Measurements from ENCODE around the gene ARHGAP45. TPM values are rescaled to one million over a fixed set of nuclear protein-coding genes. Genes with fewer than 3 reads are reported as not detected.

ARHGAP45 gene
- total RNA-seq, 1 donor from 2014 or later, result 0.67 TPM

DNA sequence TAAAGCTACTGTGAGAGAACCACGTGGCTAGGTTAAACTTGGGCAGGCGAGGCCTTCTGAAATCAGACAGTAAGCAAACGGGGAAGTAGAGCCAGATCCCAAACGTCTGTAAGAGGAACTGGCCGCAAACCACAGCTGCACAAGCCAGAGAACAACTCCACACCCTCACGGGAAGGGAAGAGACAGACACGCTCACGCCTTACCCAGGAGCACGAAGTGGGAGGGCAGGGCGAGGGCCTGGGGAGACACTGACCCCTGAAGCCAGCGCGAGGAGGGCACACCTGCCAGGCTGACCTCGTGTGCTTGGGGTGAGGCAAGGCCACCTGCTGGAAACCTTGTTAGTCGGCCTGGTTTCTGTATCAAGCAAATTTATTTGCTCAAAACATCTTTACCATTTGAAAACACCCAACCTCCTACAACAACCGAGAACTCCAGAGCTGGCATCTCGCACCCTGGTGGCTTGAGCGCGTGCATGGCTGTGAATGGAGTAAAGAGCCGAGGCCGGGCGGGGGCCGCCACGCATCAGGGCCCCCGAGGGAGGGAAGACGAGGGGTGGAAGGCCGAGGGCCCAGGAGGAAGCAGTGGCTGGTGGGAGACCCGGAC is 20.9 kb downstream of the ARHGAP45 start:
- Mint-ChIP-seq H3K27ac (ENCODE audit: unreplicated experiment) (no peak overlapping the region), H3K4me3 (ENCODE audit: unreplicated experiment) (no peak overlapping the region), H3K9me3 (ENCODE audit: unreplicated experiment) (no peaks in the 10 kb centered on the region), H3K27me3 (ENCODE audit: unreplicated experiment) (no peaks in the 10 kb centered on the region), H3K36me3 (ENCODE audit: unreplicated experiment) (peaks cover 4% of the 10 kb centered on the region), H3K4me1 (ENCODE audit: unreplicated experiment) (no peaks in the 10 kb centered on the region)
- no peak for DNase-seq (ENCODE audit: extremely low spot score, unreplicated experiment)
- TF ChIP-seq, protein P1, sequence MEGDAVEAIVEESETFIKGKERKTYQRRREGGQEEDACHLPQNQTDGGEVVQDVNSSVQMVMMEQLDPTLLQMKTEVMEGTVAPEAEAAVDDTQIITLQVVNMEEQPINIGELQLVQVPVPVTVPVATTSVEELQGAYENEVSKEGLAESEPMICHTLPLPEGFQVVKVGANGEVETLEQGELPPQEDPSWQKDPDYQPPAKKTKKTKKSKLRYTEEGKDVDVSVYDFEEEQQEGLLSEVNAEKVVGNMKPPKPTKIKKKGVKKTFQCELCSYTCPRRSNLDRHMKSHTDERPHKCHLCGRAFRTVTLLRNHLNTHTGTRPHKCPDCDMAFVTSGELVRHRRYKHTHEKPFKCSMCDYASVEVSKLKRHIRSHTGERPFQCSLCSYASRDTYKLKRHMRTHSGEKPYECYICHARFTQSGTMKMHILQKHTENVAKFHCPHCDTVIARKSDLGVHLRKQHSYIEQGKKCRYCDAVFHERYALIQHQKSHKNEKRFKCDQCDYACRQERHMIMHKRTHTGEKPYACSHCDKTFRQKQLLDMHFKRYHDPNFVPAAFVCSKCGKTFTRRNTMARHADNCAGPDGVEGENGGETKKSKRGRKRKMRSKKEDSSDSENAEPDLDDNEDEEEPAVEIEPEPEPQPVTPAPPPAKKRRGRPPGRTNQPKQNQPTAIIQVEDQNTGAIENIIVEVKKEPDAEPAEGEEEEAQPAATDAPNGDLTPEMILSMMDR (IDR thresholded peaks at IDR 0.05), result no peak

DNA sequence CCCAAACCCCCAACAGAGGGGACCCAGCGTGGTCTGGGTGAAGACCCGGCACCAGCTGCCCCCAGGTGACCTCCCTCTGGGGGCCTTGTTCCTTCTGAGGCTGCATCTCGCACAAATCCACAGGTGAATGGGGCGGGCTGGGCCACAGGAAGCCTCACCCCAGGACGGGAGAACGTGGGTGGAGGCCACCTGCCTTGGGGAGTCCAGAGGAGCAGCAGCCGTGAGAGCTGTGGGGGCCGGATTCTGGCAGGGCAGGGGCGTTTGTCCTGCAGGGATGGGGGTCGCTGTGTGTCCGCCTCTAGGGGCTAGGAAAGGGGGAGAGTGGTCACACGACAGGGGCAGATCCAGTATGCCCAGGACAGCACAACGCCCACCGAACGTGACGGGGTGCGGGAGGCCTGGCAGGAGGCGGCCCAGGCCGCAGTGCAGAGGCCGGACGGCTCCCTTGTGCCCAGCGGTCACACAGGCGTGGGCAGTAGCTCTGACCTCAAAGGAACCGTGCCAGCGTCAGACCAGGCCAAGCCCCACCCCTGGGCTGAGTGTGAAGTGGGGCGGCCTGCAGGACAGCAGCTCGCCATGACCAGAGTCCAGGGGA is 21.5 kb downstream of the ARHGAP45 start:
- DNase-seq (ENCODE audit: extremely low spot score, unreplicated experiment), result no peak
- H3K36me3 Mint-ChIP-seq (ENCODE audit: unreplicated experiment), result peaks cover 4% of the 10 kb centered on the region
- H3K27me3 Mint-ChIP-seq (ENCODE audit: unreplicated experiment), result no peaks in the 10 kb centered on the region
- no peak overlapping the region for H3K27ac Mint-ChIP-seq (ENCODE audit: unreplicated experiment)
- no peak overlapping the region for H3K4me3 Mint-ChIP-seq (ENCODE audit: unreplicated experiment)
- no peaks in the 10 kb centered on the region for H3K9me3 Mint-ChIP-seq (ENCODE audit: unreplicated experiment)
- TF ChIP-seq, protein P1 (IDR thresholded peaks at IDR 0.05), result no peak
- H3K4me1 Mint-ChIP-seq (ENCODE audit: unreplicated experiment), result peaks cover 5% of the 10 kb centered on the region

DNA sequence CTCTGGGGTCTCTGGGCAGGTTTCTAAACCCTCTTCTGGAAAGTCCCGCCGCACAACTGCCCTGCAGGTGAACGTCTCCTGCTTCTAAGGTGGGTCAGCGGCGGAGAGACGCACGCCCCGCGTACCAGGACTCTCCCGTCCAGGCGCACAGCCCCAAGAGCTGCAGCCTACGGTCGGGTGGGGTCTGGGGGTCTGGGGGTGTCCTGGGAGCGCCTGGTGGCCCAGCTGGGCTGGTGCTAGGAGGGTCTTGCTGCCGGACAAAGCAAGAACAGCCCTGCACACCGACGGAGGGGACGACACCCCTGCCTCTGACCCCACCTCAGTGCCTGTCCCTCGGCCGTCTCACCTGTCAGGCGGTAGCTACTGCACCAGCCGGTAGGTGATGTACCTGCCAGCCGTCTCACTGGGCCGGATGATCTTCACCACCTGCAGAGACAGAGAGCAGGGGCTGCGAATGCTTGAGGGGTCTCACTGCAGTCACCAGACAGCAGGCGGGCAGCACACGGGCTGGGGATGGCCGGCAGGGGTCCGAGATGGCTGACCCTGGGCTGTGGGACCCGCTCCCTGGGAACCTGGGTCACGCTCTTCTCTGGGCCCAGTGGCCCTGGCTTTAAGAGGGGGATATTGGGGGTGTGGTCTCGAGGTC is 22.3 kb downstream of the ARHGAP45 start:
- peaks cover 4% of the 10 kb centered on the region for H3K36me3 Mint-ChIP-seq (ENCODE audit: unreplicated experiment)
- H3K9me3 Mint-ChIP-seq (ENCODE audit: unreplicated experiment), result no peaks in the 10 kb centered on the region
- TF ChIP-seq, protein P1 (IDR thresholded peaks at IDR 0.05), result no peak
- peaks cover 12% of the 10 kb centered on the region for H3K4me1 Mint-ChIP-seq (ENCODE audit: unreplicated experiment)
- no peak overlapping the region for H3K4me3 Mint-ChIP-seq (ENCODE audit: unreplicated experiment)
- H3K27me3 Mint-ChIP-seq (ENCODE audit: unreplicated experiment), result no peaks in the 10 kb centered on the region
- DNase-seq (ENCODE audit: extremely low spot score, unreplicated experiment), result no peak
- H3K27ac Mint-ChIP-seq (ENCODE audit: unreplicated experiment), result no peak overlapping the region

DNA sequence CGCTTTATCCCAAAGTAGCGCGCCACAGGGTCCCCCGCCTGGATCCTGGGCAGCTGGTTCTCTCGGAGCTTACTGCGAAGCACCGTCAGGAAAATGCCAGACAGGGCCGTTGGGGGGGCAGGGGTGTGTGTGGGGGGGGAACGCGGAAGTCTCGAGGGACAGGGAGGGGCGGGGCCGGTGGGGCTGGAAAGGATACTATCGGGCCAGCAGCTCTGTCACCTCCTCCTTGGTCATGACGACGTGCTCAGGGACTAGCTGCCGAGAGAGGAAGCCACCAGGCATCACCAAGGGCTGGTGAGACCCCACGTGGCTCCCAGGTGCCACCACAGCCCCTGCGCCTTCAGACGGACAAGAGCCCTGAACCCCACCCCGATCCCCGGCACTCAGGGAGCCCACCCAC is 22.9 kb downstream of the ARHGAP45 start:
- Mint-ChIP-seq H3K4me1 (ENCODE audit: unreplicated experiment) (peaks cover 12% of the 10 kb centered on the region), H3K9me3 (ENCODE audit: unreplicated experiment) (no peaks in the 10 kb centered on the region), H3K36me3 (ENCODE audit: unreplicated experiment) (peaks cover 4% of the 10 kb centered on the region), H3K4me3 (ENCODE audit: unreplicated experiment) (no peak overlapping the region), H3K27me3 (ENCODE audit: unreplicated experiment) (no peaks in the 10 kb centered on the region), H3K27ac (ENCODE audit: unreplicated experiment) (no peak overlapping the region)
- TF ChIP-seq, protein P1 (IDR thresholded peaks at IDR 0.05), result no peak
- no peak for DNase-seq (ENCODE audit: extremely low spot score, unreplicated experiment)

Data from osteocyte (in vitro differentiated cells).